ENCODE measurements around the gene TLR8.
A peak's percentile ranks its signal among the peaks of the same experiment; 100 is the strongest.

TLR8 gene

GRCh38 chrX:12970691-12971202 lies 64.3 kb downstream of the TLR8 start:
- DNase-seq = peak; percentile 60

DNA sequence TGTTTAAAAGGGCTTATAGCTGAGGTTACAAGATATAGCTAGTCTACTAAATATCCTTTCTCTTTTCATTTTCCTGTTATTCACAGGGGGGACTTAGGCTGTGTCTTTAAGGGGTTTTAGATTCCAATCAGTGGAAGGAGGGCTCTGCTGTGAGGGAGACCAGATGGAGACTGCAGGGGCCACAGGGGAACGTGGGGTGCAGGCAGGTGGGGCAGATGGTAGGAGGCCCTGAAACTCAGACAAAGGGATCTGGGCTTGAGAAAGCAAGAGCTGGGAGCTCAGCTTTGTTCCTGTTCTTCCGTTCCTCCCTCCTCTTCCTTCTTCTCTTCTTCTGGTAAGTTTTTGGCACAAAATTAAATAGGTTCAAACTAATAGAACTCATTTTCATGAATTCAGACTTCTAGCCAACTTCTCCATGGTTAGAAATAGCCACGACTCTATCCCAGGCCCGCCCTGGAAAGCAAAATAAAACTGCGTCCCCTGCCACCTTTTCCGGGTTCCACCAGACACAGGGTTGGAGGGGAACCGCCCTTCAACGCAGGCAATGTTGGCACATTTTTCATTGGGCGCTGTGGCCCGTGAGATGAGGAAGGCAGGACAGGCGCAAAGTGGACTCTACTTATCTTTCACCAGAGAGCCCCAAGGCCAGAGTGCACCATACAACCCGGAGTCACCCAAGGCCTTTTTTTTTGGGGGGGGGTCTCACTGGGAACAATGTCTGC lies 65.0 kb downstream of the TLR8 start:
- peak; percentile 2 for DNase-seq

GRCh38 chrX:12972243-12972642 lies 65.8 kb downstream of the TLR8 start:
- DNase-seq = peak; percentile 2

Measured in SIG-M5 (cell line).